ENCODE data around the gene SNUPN. TPM values are rescaled to one million over a fixed set of nuclear protein-coding genes. Genes with fewer than 3 reads are reported as not detected.
A peak's percentile ranks its signal among the peaks of the same experiment; 100 is the strongest.

SNUPN gene
- total and polyA plus RNA-seq, 2 of the 8 experiments (the other 6 are each of a cell fraction or from before 2014, with no cell fraction given): 13.3 to 28.2 TPM

GRCh38 chr15:75647370-75648155 lies 22.0 kb upstream of the SNUPN start, which contains the start of gene SNX33:
TSS of gene SNX33 (plus strand) at chr15:75647912. CDS start at chr15:75649103, 1,191 bp downstream.
- FAIRE-seq: no peak
- peak; percentile 16 to 40; a peak in 3 of 4 replicates for TF ChIP-seq RAD21 (IDR thresholded peaks at IDR 0.05 in 1 of 2, conservative IDR thresholded peaks at IDR 0.05 in 1 of 2; ENCODE audit: low read depth in 2 of 2, low read length in 2 of 2)
- TF ChIP-seq TAF1 (IDR thresholded peaks at IDR 0.05; ENCODE audit: low read depth, low read length): 0 out of 2 replicates have a peak, but pooled peaks have one; percentile 45
- TF ChIP-seq SIN3A (conservative IDR thresholded peaks at IDR 0.05 in 1 of 2, IDR thresholded peaks at IDR 0.05 in 1 of 2; ENCODE audit: low read depth in 1 of 2, low read length in 2 of 2): peak in 1 of 2 experiments; percentile 83; a peak in 2 of 4 replicates
- no peak for TF ChIP-seq RNF2 (IDR thresholded peaks at IDR 0.05; ENCODE audit: borderline replicate concordance, low read depth, low read length, missing control alignments, poor library complexity, severe bottlenecking)
- TF ChIP-seq SUZ12 (IDR thresholded peaks at IDR 0.05; ENCODE audit: low read length): 0 out of 2 replicates have a peak, but pooled peaks have one; percentile 29
- peak; percentile 5 for TF ChIP-seq EZH2 (IDR thresholded peaks at IDR 0.05; ENCODE audit: low read depth, low read length, severe bottlenecking)
- TF ChIP-seq SAP30 (IDR thresholded peaks at IDR 0.05; ENCODE audit: insufficient read depth, insufficient replicate concordance, low read length): peak; percentile 44

More at GRCh38 chr15:75647370-75648155, 22.0 kb upstream of the SNUPN start, which contains the start of gene SNX33:
- Histone ChIP-seq H3K4me2 (ENCODE audit: insufficient read depth in 1 of 2, low read depth in 2 of 2, low read length in 2 of 2) (peak within 1 kb of the TSS; percentile 93 to 100), H3K9me3 (ENCODE audit: insufficient read depth in 2 of 2, low read depth in 1 of 2, low read length in 1 of 2) (no peaks in the 10 kb centered on the region), H3K4me1 (replicated peaks in 1 of 4; ENCODE audit: control insufficient read depth in 3 of 4, insufficient read depth in 4 of 4, low read length in 3 of 4) (peaks cover 9 to 29% (median 16%) of the 10 kb centered on the region in 4 experiments), H3K79me1 (ENCODE audit: low read depth, low read length) (peaks cover 10% of the 10 kb centered on the region), H3K23ac (ENCODE audit: insufficient read length) (no peak within 1 kb of the TSS), H4K20me1 (replicated peaks in 1 of 2; ENCODE audit: control insufficient read depth in 1 of 2, insufficient read depth in 2 of 2, low read length in 2 of 2) (peaks cover 0 to 12% of the 10 kb centered on the region in 2 experiments), H3K4ac (replicated peaks; ENCODE audit: insufficient read length, low read depth, low read length) (peak within 1 kb of the TSS; percentile 62), H2BK12ac (ENCODE audit: low read depth, low read length) (peak within 1 kb of the TSS; percentile 81), H3K27ac (ENCODE audit: low read depth, low read length) (peak within 1 kb of the TSS; percentile 82), H3K14ac (ENCODE audit: insufficient read length) (peak within 1 kb of the TSS; percentile 6), H4K5ac (ENCODE audit: insufficient read length, low read depth, low read length) (peak within 1 kb of the TSS; percentile 98), H2AK5ac (ENCODE audit: low read depth, low read length) (peak within 1 kb of the TSS; percentile 11; the same call in 1 of the 2 replicates), H2BK120ac (replicated peaks; ENCODE audit: low read depth, low read length) (no peak within 1 kb of the TSS), H3K27me3 (replicated peaks in 1 of 4; ENCODE audit: control insufficient read depth in 3 of 4, extremely low read depth in 1 of 4, insufficient read depth in 3 of 4, low read length in 3 of 4) (peaks cover 0 to 14% (median 10%) of the 10 kb centered on the region in 4 experiments; a peak in 6 of 7 replicates), H3K18ac (ENCODE audit: extremely low read depth, low read length) (peak within 1 kb of the TSS; percentile 81; the same call in 1 of the 2 replicates), H3K36me3 (ENCODE audit: control insufficient read depth in 2 of 4, insufficient read depth in 4 of 4, low read length in 3 of 4) (peaks cover 0 to 14% (median 0%) of the 10 kb centered on the region in 4 experiments; a peak in 3 of 8 replicates), H2BK15ac (ENCODE audit: low read length) (peak within 1 kb of the TSS; percentile 90), H3K23me2 (ENCODE audit: low read depth, low read length) (peaks cover 10% of the 10 kb centered on the region; the same call in 1 of the 2 replicates), H4K8ac (ENCODE audit: extremely low read depth, insufficient read depth, low read length) (peak within 1 kb of the TSS; percentile 98), H2BK20ac (ENCODE audit: low read length) (peak within 1 kb of the TSS; percentile 90; the same call in 1 of the 2 replicates), H2BK5ac (ENCODE audit: low read depth, low read length) (peak within 1 kb of the TSS; percentile 98), H3K9ac (replicated peaks in 1 of 4; ENCODE audit: extremely low read depth in 1 of 4, low read depth in 3 of 4, low read length in 3 of 4) (peak within 1 kb of the TSS; percentile 75 to 90 (median 86)), H4K91ac (replicated peaks; ENCODE audit: insufficient read length, low read length) (peak within 1 kb of the TSS; percentile 88), H3K79me2 (ENCODE audit: control insufficient read depth in 1 of 2, insufficient read depth in 2 of 2, low read length in 2 of 2) (peaks cover 0 to 41% of the 10 kb centered on the region in 2 experiments; a peak in 3 of 4 replicates), H3K4me3 (ENCODE audit: extremely low read depth in 1 of 4, insufficient read depth in 2 of 4, low read depth in 3 of 4, low read length in 4 of 4) (peak within 1 kb of the TSS; percentile 63 to 90 (median 72)), H2AFZ (ENCODE audit: low read length) (peak within 1 kb of the TSS; percentile 52; the same call in 1 of the 2 replicates), H3K56ac (replicated peaks; ENCODE audit: insufficient read length, low read depth, low read length) (peak within 1 kb of the TSS; percentile 94)
- ChIA-PET POLR2A (ENCODE audit: partially characterized antibody) (interaction anchor here (0.5 to 5.5 kb wide), 19 partner anchors 9 to 453 kb away, joined by 3 to 41 read pairs (median 4); partner anchors contain the start of genes IMP3, MAN2C1, PTPN9 and SIN3A), CTCF (ENCODE audit: partially characterized antibody) (interaction anchor here (0.6 to 2.8 kb wide), 17 partner anchors 11 to 196 kb away, joined by 3 to 13 read pairs (median 4); partner anchors contain the start of gene SIN3A)
- WGBS, 2 experiments (ENCODE audit: extremely low coverage in 1 of 2, insufficient coverage in 1 of 2, insufficient read length in 1 of 2, insufficient replicate concordance in 2 of 2, low coverage in 1 of 2, low lambda C conversion rate in 2 of 2, missing lambda C conversion rate in 1 of 2): 1% methylated on average over 27 of the region's 76 CpGs; no CpG with 5 or more reads in 1 of the 2 experiments
- peak; percentile 76 to 85 for DNase-seq (ENCODE audit: low read depth in 1 of 2, low spot score in 2 of 2)

All from H1 (cell line).